ENCODE measurements around the gene METTL26. TPM values are rescaled to one million over a fixed set of nuclear protein-coding genes. Genes with fewer than 3 reads are reported as not detected.

The METTL26 gene
- total and polyA plus RNA-seq, 2 of the 4 experiments (the other 2 are of a cell fraction): 46.8 to 128 TPM

- Histone ChIP-seq H2AK5ac (ENCODE audit: low read depth, low read length) (no peak overlapping the region), H2AFZ (replicated peaks; ENCODE audit: low read length, poor library complexity) (no peak overlapping the region), H3K18ac (ENCODE audit: low read depth, low read length) (no peak overlapping the region), H2BK15ac (ENCODE audit: low read depth, low read length) (no peak overlapping the region), H3K23ac (ENCODE audit: low read depth, low read length) (no peak overlapping the region), H3K4me1 (ENCODE audit: control insufficient read depth, insufficient read depth, low read length) (peaks cover 20% of the 10 kb centered on the region), H3K9ac (ENCODE audit: low read depth, low read length) (no peak overlapping the region), H3K4me3 (ENCODE audit: insufficient read depth, low read depth, low read length) (no peak overlapping the region), H2BK5ac (ENCODE audit: low read depth, low read length, poor library complexity, severe bottlenecking) (no peak overlapping the region), H3K14ac (replicated peaks; ENCODE audit: low read depth, low read length) (no peak overlapping the region), H4K20me1 (ENCODE audit: insufficient read depth, low read length) (peaks cover 40% of the 10 kb centered on the region), H2BK120ac (ENCODE audit: low read depth, low read length) (no peak overlapping the region), H3K9me1 (ENCODE audit: insufficient read depth, low read length) (peaks cover 15% of the 10 kb centered on the region), H4K91ac (ENCODE audit: insufficient read depth, low read depth, low read length) (no peak overlapping the region), H3K9me3 (ENCODE audit: control insufficient read depth, insufficient read depth, low read length) (no peaks in the 10 kb centered on the region), H3K27ac (ENCODE audit: insufficient read depth, low read length) (no peak overlapping the region), H4K8ac (ENCODE audit: low read depth in 2 of 2, low read length in 2 of 2) (no peak overlapping the region), H2BK20ac (ENCODE audit: low read depth, low read length) (no peak overlapping the region), H3K36me3 (ENCODE audit: control insufficient read depth, insufficient read depth, low read length) (peaks cover 29% of the 10 kb centered on the region), H3K27me3 (ENCODE audit: control insufficient read depth, insufficient read depth, low read length) (no peaks in the 10 kb centered on the region), H3K79me1 (ENCODE audit: low read depth in 1 of 2, low read length in 2 of 2) (peaks cover 9 to 35% of the 10 kb centered on the region in 2 experiments; a peak in 3 of 4 replicates), H2AK9ac (replicated peaks; ENCODE audit: low read depth, low read length, poor library complexity) (no peak overlapping the region), H4K5ac (ENCODE audit: low read depth, low read length) (no peak overlapping the region), H3K56ac (ENCODE audit: extremely low read depth, insufficient read depth, low read length) (no peak overlapping the region), H3K4ac (ENCODE audit: low read depth, low read length) (no peak overlapping the region), H3K4me2 (ENCODE audit: low read depth, low read length) (no peak overlapping the region)
- BruUV-seq (replicated peaks): no TSS peak
- ChIA-PET CTCF (no interaction called here), POLR2A (ENCODE audit: unreplicated experiment) (no interaction called here)
- intact Hi-C loops (cut with micrococcal nuclease): no loop called here
- dilution Hi-C loops (cut with HindIII; ENCODE audit: low sequenced_read_pairs, unreplicated experiment): no loop called here
- in situ Hi-C loops (cut with MboI; ENCODE audit: low sequenced_read_pairs): no loop called here
- 72% methylated on average over 20 of the region's 57 CpGs; no CpG with 5 or more reads in 1 of the 2 experiments for WGBS, 2 experiments (ENCODE audit: extremely low coverage in 2 of 2, insufficient read length in 1 of 2)
- no peak for ATAC-seq (ENCODE audit: low read depth)
- DNase-seq: no peak
- no peak for TF ChIP-seq MAFK (IDR thresholded peaks at IDR 0.05; ENCODE audit: low read depth, low read length)
- no peak for TF ChIP-seq RCOR1 (IDR thresholded peaks at IDR 0.05; ENCODE audit: insufficient replicate concordance, low read length)
Observed at GRCh38 chr16:677316-678190, 41.4 kb upstream of the METTL26 start.

Measured in IMR-90 (cell line).